WTC11 (cell line): ENCODE results near the gene WDR59. TPM values are rescaled to one million over a fixed set of nuclear protein-coding genes. Genes with fewer than 3 reads are reported as not detected.

ENCODE experiments used
- ATAC-seq: fragments of 200-7000 bp; cut with Tn5 transposase; 2 replicates; pipeline ENCODE4 v1.10.0; 2021; ENCODE audit warnings: mild to moderate bottlenecking, moderate library complexity
- CTCF ChIA-PET: fragments of 300-600 bp; sonication (Branson Sonifier 250); formaldehyde crosslinking; loops from one replicate; lab custom pipeline; 2021; ENCODE audit warnings: antibody characterized with exemption; lab: Charles Lee
- POLR2A ChIA-PET: fragments of 350-600 bp; sonication (Branson Sonifier 250); formaldehyde crosslinking; loops from one replicate; lab custom pipeline; 2021; ENCODE audit warnings: antibody characterized with exemption; lab: Charles Lee
- DNase-seq: peaks from one replicate; pipeline ENCODE4 v3.0.0; 2021; ENCODE audit warnings: low spot score
- H3K27ac Mint-ChIP-seq: 2 replicates; pipeline ENCODE4 v1.8.0; 2021; ENCODE audit warnings: mixed read lengths
- H3K27me3 Mint-ChIP-seq: 2 replicates; pipeline ENCODE4 v1.8.0; 2021; ENCODE audit warnings: low read depth, mild to moderate bottlenecking, moderate library complexity, mixed read lengths
- H3K36me3 Mint-ChIP-seq: 2 replicates; pipeline ENCODE4 v1.8.0; 2021; ENCODE audit warnings: mixed read lengths
- H3K4me1 Mint-ChIP-seq: 2 replicates; pipeline ENCODE4 v1.8.0; 2022; ENCODE audit warnings: mixed read lengths
- H3K4me3 Mint-ChIP-seq: 2 replicates; pipeline ENCODE4 v1.8.0; 2021; ENCODE audit warnings: mild to moderate bottlenecking, moderate library complexity, mixed read lengths
- H3K9me3 Mint-ChIP-seq: 2 replicates; pipeline ENCODE4 v1.8.0; 2021; ENCODE audit warnings: mixed read lengths
- AR ChIP-seq: fragments of 250-450 bp; sonication (Bioruptor Pico); IDR thresholded peaks from 2 replicates; pipeline ENCODE4 v1.9.0; 2021; ENCODE audit warnings: mild to moderate bottlenecking
- ARID4B ChIP-seq: sonication (generic); formaldehyde crosslinking; IDR thresholded peaks from 2 replicates; pipeline ENCODE4 v1.8.0; 2023; ENCODE audit warnings: missing genetic modification reagents, mild to moderate bottlenecking, borderline replicate concordance
- CBFB ChIP-seq: sonication (generic); formaldehyde crosslinking; IDR thresholded peaks from 2 replicates; pipeline ENCODE4 v1.8.1; 2022; ENCODE audit warnings: mild to moderate bottlenecking, low read depth, missing genetic modification reagents
- CDX4 ChIP-seq: fragments of 250-450 bp; sonication (Bioruptor Pico); IDR thresholded peaks from 2 replicates; pipeline ENCODE4 v1.9.0; 2021; ENCODE audit warnings: moderate library complexity, mild to moderate bottlenecking, inconsistent platforms, borderline replicate concordance
- CREB1 ChIP-seq: sonication (generic); formaldehyde crosslinking; IDR thresholded peaks from 2 replicates; pipeline ENCODE4 v1.8.0; 2023; ENCODE audit warnings: mild to moderate bottlenecking, missing genetic modification reagents
- E2F4 ChIP-seq: sonication (generic); formaldehyde crosslinking; IDR thresholded peaks from 2 replicates; pipeline ENCODE4 v1.8.1; 2022; ENCODE audit warnings: low read depth, mild to moderate bottlenecking, moderate library complexity, missing genetic modification reagents, borderline replicate concordance
- E2F5 ChIP-seq: sonication (generic); formaldehyde crosslinking; IDR thresholded peaks from 2 replicates; pipeline ENCODE4 v1.8.1; 2022; ENCODE audit warnings: mild to moderate bottlenecking, moderate library complexity, missing genetic modification reagents
- ERG ChIP-seq: fragments of 250-450 bp; sonication (Bioruptor Pico); IDR thresholded peaks from 2 replicates; pipeline ENCODE4 v1.8.0; 2021; ENCODE audit warnings: mild to moderate bottlenecking
- ETV6 ChIP-seq: sonication (generic); formaldehyde crosslinking; IDR thresholded peaks from 2 replicates; pipeline ENCODE4 v1.8.1; 2022; ENCODE audit warnings: mild to moderate bottlenecking, missing genetic modification reagents
- FOXP4 ChIP-seq: sonication (generic); formaldehyde crosslinking; IDR thresholded peaks from 2 replicates; pipeline ENCODE4 v1.8.0; 2022; ENCODE audit warnings: mild to moderate bottlenecking, missing genetic modification reagents
- HMGXB4 ChIP-seq: sonication (generic); formaldehyde crosslinking; IDR thresholded peaks from 2 replicates; pipeline ENCODE4 v1.8.1; 2023; ENCODE audit warnings: mild to moderate bottlenecking, moderate library complexity, missing genetic modification reagents
- IRF2 ChIP-seq: sonication (generic); formaldehyde crosslinking; IDR thresholded peaks from 2 replicates; pipeline ENCODE4 v1.8.0; 2022; ENCODE audit warnings: low read depth, missing genetic modification reagents, borderline replicate concordance
- NFATC4 ChIP-seq: fragments of 250-450 bp; sonication (Bioruptor Pico); IDR thresholded peaks from 2 replicates; pipeline ENCODE4 v1.9.0; 2021; ENCODE audit warnings: mild to moderate bottlenecking
- OVOL2 ChIP-seq: fragments of 250-450 bp; sonication (Bioruptor Pico); IDR thresholded peaks from 2 replicates; pipeline ENCODE4 v1.9.0; 2021; ENCODE audit warnings: mild to moderate bottlenecking, borderline replicate concordance
- USF2 ChIP-seq: sonication (generic); formaldehyde crosslinking; IDR thresholded peaks from 2 replicates; pipeline ENCODE4 v1.8.1; 2023; ENCODE audit warnings: mild to moderate bottlenecking, missing genetic modification reagents, moderate library complexity
- ZNF121 ChIP-seq: sonication (generic); formaldehyde crosslinking; IDR thresholded peaks from 2 replicates; pipeline ENCODE4 v1.8.0; 2023; ENCODE audit warnings: missing genetic modification reagents
- ZNF317 ChIP-seq: sonication (generic); formaldehyde crosslinking; IDR thresholded peaks from 2 replicates; pipeline ENCODE4 v1.8.1; 2023; ENCODE audit warnings: low read depth, mild to moderate bottlenecking, moderate library complexity, missing genetic modification reagents, borderline replicate concordance
- ZNF396 ChIP-seq: fragments of 250-450 bp; sonication (Bioruptor Pico); IDR thresholded peaks from 2 replicates; pipeline ENCODE4 v1.8.0; 2021; ENCODE audit warnings: mild to moderate bottlenecking, moderate library complexity, borderline replicate concordance
- ZSCAN18 ChIP-seq: fragments of 250-450 bp; sonication (Bioruptor Pico); IDR thresholded peaks from 2 replicates; pipeline ENCODE4 v2.1.2; 2022; ENCODE audit warnings: mild to moderate bottlenecking, moderate library complexity
- total RNA-seq: library from RNA; stranded (reverse); gene quantifications from 3 replicates; pipeline ENCODE4 v1.2.3, GENCODE V29; 2021

The WDR59 gene
- total RNA-seq, 1 experiment from 2014 or later, result 100 TPM

- Mint-ChIP-seq H3K9me3 (peaks cover 14% of the 10 kb centered on the region), H3K27ac (no peak overlapping the region), H3K36me3 (no peaks in the 10 kb centered on the region), H3K4me1 (peaks cover 6% of the 10 kb centered on the region; the same call in 1 of the 2 replicates), H3K27me3 (no peaks in the 10 kb centered on the region; the same call in none of the 2 replicates), H3K4me3 (no peak overlapping the region)
- ATAC-seq (no peak), DNase-seq (no peak)
- ChIA-PET CTCF (interaction anchor here (0.7 to 1.3 kb wide), 4 partner anchors 11 to 230 kb away, joined by 3 to 6 read pairs (median 5); no protein-coding TSS in a partner anchor), POLR2A (no interaction called here)
- no peak for TF ChIP-seq HMGXB4 (CRISPR knock-in tag)
- TF ChIP-seq ZNF396 (CRISPR knock-in tag), result no peak
- TF ChIP-seq IRF2 (CRISPR knock-in tag), result no peak
- no peak for TF ChIP-seq CREB1 (CRISPR knock-in tag)
- no peak for TF ChIP-seq ZNF121
- TF ChIP-seq OVOL2 (CRISPR knock-in tag), result no peak
- no peak for TF ChIP-seq FOXP4 (CRISPR knock-in tag)
- TF ChIP-seq ZSCAN18, result no peak
- TF ChIP-seq CBFB (CRISPR knock-in tag), result no peak
- TF ChIP-seq NFATC4 (CRISPR knock-in tag), result no peak
- no peak for TF ChIP-seq ARID4B (CRISPR knock-in tag)
- TF ChIP-seq ETV6, result no peak
- no peak for TF ChIP-seq E2F4 (CRISPR knock-in tag)
- no peak for TF ChIP-seq CDX4 (CRISPR knock-in tag)
- no peak for TF ChIP-seq ERG (CRISPR knock-in tag)
- TF ChIP-seq USF2, result no peak
- no peak for TF ChIP-seq E2F5 (CRISPR knock-in tag)
- TF ChIP-seq AR (CRISPR knock-in tag), result no peak
- no peak for TF ChIP-seq ZNF317 (CRISPR knock-in tag)
Observed at GRCh38 chr16:74825941-74826340, 159.0 kb downstream of the WDR59 start.
